Measurements from ENCODE around the gene TRIB2. TPM values are rescaled to one million over a fixed set of nuclear protein-coding genes. Genes with fewer than 3 reads are reported as not detected.

The TRIB2 gene
- total and polyA plus RNA-seq, 2 of the 4 experiments (the other 2 are of a cell fraction) = 12.0 to 12.7 TPM

- Histone ChIP-seq H4K20me1 (ENCODE audit: insufficient read depth, low read length) (no peaks in the 10 kb centered on the region), H4K91ac (ENCODE audit: insufficient read depth, low read depth, low read length) (no peak overlapping the region), H3K27ac (ENCODE audit: insufficient read depth, low read length) (no peak overlapping the region), H3K9me3 (ENCODE audit: control insufficient read depth, insufficient read depth, low read length) (no peaks in the 10 kb centered on the region), H3K4me3 (ENCODE audit: insufficient read depth, low read depth, low read length) (no peak overlapping the region), H3K36me3 (ENCODE audit: control insufficient read depth, insufficient read depth, low read length) (no peaks in the 10 kb centered on the region), H3K9me1 (ENCODE audit: insufficient read depth, low read length) (no peaks in the 10 kb centered on the region; the same call in 1 of the 2 replicates), H3K9ac (ENCODE audit: low read depth, low read length) (no peak overlapping the region), H2BK5ac (ENCODE audit: low read depth, low read length, poor library complexity, severe bottlenecking) (no peak overlapping the region), H3K14ac (replicated peaks; ENCODE audit: low read depth, low read length) (no peak overlapping the region), H3K79me1 (ENCODE audit: low read depth in 1 of 2, low read length in 2 of 2) (no peaks in the 10 kb centered on the region), H3K4me2 (ENCODE audit: low read depth, low read length) (no peak overlapping the region), H2BK120ac (ENCODE audit: low read depth, low read length) (no peak overlapping the region), H3K4ac (ENCODE audit: low read depth, low read length) (no peak overlapping the region), H3K27me3 (ENCODE audit: control insufficient read depth, insufficient read depth, low read length) (no peaks in the 10 kb centered on the region), H2BK15ac (ENCODE audit: low read depth, low read length) (no peak overlapping the region), H3K23ac (ENCODE audit: low read depth, low read length) (no peak overlapping the region), H3K4me1 (ENCODE audit: control insufficient read depth, insufficient read depth, low read length) (no peaks in the 10 kb centered on the region), H2BK20ac (ENCODE audit: low read depth, low read length) (no peak overlapping the region), H3K18ac (ENCODE audit: low read depth, low read length) (no peak overlapping the region), H2AFZ (replicated peaks; ENCODE audit: low read length, poor library complexity) (no peak overlapping the region), H2AK9ac (replicated peaks; ENCODE audit: low read depth, low read length, poor library complexity) (no peak overlapping the region), H2AK5ac (ENCODE audit: low read depth, low read length) (no peak overlapping the region), H4K5ac (ENCODE audit: low read depth, low read length) (no peak overlapping the region), H3K56ac (ENCODE audit: extremely low read depth, insufficient read depth, low read length) (no peak overlapping the region), H4K8ac (ENCODE audit: low read depth in 2 of 2, low read length in 2 of 2) (no peak overlapping the region)
- CTCF ChIA-PET = no interaction called here
- dilution Hi-C loops (cut with HindIII; ENCODE audit: low sequenced_read_pairs, unreplicated experiment) = no loop called here
- POLR2A ChIA-PET (ENCODE audit: unreplicated experiment) = no interaction called here
- DNase-seq (no peak), ATAC-seq (ENCODE audit: low read depth) (no peak)
- TF ChIP-seq MXI1 (IDR thresholded peaks at IDR 0.05; ENCODE audit: borderline replicate concordance, low read depth, low read length) (no peak), FOS (IDR thresholded peaks at IDR 0.05; ENCODE audit: low read depth, low read length) (no peak), SMC3 (IDR thresholded peaks at IDR 0.05; ENCODE audit: low read depth, low read length) (no peak), CHD1 (IDR thresholded peaks at IDR 0.05; ENCODE audit: low read depth, low read length) (no peak), BHLHE40 (IDR thresholded peaks at IDR 0.05; ENCODE audit: low read depth, low read length) (no peak), MAZ (IDR thresholded peaks at IDR 0.05; ENCODE audit: borderline replicate concordance, low read depth, low read length) (no peak), ELK1 (IDR thresholded peaks at IDR 0.05; ENCODE audit: borderline replicate concordance, low read depth, low read length) (no peak), RFX5 (IDR thresholded peaks at IDR 0.05; ENCODE audit: low read depth, low read length) (no peak), NFE2L2 (IDR thresholded peaks at IDR 0.05; ENCODE audit: low read depth, low read length) (no peak), MAFK (IDR thresholded peaks at IDR 0.05; ENCODE audit: low read depth, low read length) (no peak), CEBPB (IDR thresholded peaks at IDR 0.05; ENCODE audit: low read depth, low read length) (no peak), POLR2A (IDR thresholded peaks at IDR 0.05; ENCODE audit: low read depth, low read length) (no peak), RCOR1 (IDR thresholded peaks at IDR 0.05; ENCODE audit: insufficient replicate concordance, low read length) (no peak), USF2 (IDR thresholded peaks at IDR 0.05; ENCODE audit: low read depth, low read length) (no peak)
- intact Hi-C loops (cut with micrococcal nuclease) = no loop called here
- in situ Hi-C loops (cut with MboI; ENCODE audit: low sequenced_read_pairs) = no loop called here
- no TSS peak for BruUV-seq (replicated peaks)
Measured at GRCh38 chr2:12781329-12781728, 64.6 kb downstream of the TRIB2 start.
